ENCODE data around the gene AP1S2.

Gene AP1S2

DNA sequence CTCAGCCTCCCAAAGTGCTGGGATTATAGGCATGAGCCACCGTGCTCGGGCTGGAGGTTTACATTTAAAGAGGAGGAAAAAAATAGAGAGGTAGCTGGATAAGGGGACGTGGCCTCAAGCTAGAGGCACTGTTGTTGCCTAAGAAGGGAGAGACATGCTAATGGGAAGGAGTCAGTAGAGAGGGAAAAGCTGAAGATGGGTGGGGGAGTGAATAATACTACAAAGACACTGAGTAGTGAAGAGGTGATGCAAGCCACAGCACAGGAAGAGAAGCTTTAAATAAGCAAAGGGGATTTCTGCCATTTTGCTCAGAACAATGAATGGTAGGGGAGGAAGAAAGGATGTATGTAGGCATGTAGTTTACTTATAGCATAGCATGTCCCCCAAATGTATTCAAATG lies 11.5 kb upstream of the AP1S2 start:
- H3K36me3 Mint-ChIP-seq (ENCODE audit: low read depth): no peaks in the 10 kb centered on the region
- H3K27me3 Mint-ChIP-seq: peaks cover under 1% of the 10 kb centered on the region
- no peaks in the 10 kb centered on the region for H3K9me3 Mint-ChIP-seq
- H3K4me1 Mint-ChIP-seq: no peaks in the 10 kb centered on the region
- no peak for ATAC-seq
- H3K27ac Mint-ChIP-seq: no peak overlapping the region
- no peak overlapping the region for H3K4me3 Mint-ChIP-seq
- DNase-seq: no peak

DNA sequence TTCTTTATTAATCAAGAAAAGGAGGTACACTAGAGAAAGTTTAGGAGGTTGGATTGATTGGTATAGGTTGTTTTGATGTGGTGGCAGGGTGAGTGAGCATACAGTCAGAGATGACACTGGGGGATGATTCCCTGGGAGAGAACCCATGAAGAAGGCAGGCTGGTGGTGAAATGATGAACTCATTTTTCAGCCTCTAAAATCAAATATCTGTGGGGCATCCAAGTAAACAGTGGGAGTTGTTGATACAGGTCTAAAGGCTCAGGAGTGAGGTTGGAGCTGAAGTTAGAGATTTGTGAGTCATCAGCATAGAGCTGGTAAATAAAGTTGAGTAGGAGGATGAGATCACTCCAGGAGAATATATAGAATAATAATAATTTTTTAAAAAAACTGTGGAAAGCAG lies 10.0 kb upstream of the AP1S2 start:
- ATAC-seq: peak; percentile 52
- DNase-seq: no peak
- no peaks in the 10 kb centered on the region for H3K9me3 Mint-ChIP-seq
- no peaks in the 10 kb centered on the region for H3K27me3 Mint-ChIP-seq
- H3K4me3 Mint-ChIP-seq: no peak overlapping the region
- no peaks in the 10 kb centered on the region for H3K4me1 Mint-ChIP-seq
- no peaks in the 10 kb centered on the region for H3K36me3 Mint-ChIP-seq (ENCODE audit: low read depth)
- no peak overlapping the region for H3K27ac Mint-ChIP-seq

GRCh38 chrX:15864023-15864422 lies 9.4 kb upstream of the AP1S2 start:
- Mint-ChIP-seq H3K27me3 (no peaks in the 10 kb centered on the region), H3K36me3 (ENCODE audit: low read depth) (no peaks in the 10 kb centered on the region), H3K4me3 (no peak overlapping the region), H3K27ac (no peak overlapping the region), H3K9me3 (no peaks in the 10 kb centered on the region), H3K4me1 (no peaks in the 10 kb centered on the region)
- DNase-seq (no peak), ATAC-seq (no peak)

GRCh38 chrX:15860921-15861320 lies 6.3 kb upstream of the AP1S2 start:
- no peaks in the 10 kb centered on the region for H3K27me3 Mint-ChIP-seq
- H3K36me3 Mint-ChIP-seq (ENCODE audit: low read depth): no peaks in the 10 kb centered on the region
- no peak overlapping the region for H3K27ac Mint-ChIP-seq
- H3K9me3 Mint-ChIP-seq: no peaks in the 10 kb centered on the region
- DNase-seq: no peak
- H3K4me3 Mint-ChIP-seq: no peak overlapping the region
- no peak for ATAC-seq
- H3K4me1 Mint-ChIP-seq: peaks cover 5% of the 10 kb centered on the region

- H3K4me3 Mint-ChIP-seq: no peak overlapping the region
- H3K27me3 Mint-ChIP-seq: no peaks in the 10 kb centered on the region
- no peak overlapping the region for H3K27ac Mint-ChIP-seq
- DNase-seq: no peak
- no peaks in the 10 kb centered on the region for H3K36me3 Mint-ChIP-seq (ENCODE audit: low read depth)
- peaks cover 15% of the 10 kb centered on the region for H3K4me1 Mint-ChIP-seq
- no peaks in the 10 kb centered on the region for H3K9me3 Mint-ChIP-seq
- no peak for ATAC-seq
Observed at GRCh38 chrX:15858051-15858450, 3.4 kb upstream of the AP1S2 start.

- H3K27ac Mint-ChIP-seq: peak overlapping the region; percentile 95
- H3K27me3 Mint-ChIP-seq: no peaks in the 10 kb centered on the region
- DNase-seq (no peak), ATAC-seq (no peak)
- peaks cover under 1% of the 10 kb centered on the region for H3K36me3 Mint-ChIP-seq (ENCODE audit: low read depth)
- H3K9me3 Mint-ChIP-seq: no peaks in the 10 kb centered on the region
- H3K4me3 Mint-ChIP-seq: peak overlapping the region; percentile 34
- H3K4me1 Mint-ChIP-seq: peaks cover 21% of the 10 kb centered on the region
Observed at GRCh38 chrX:15856636-15857035, 2.0 kb upstream of the AP1S2 start.

DNA sequence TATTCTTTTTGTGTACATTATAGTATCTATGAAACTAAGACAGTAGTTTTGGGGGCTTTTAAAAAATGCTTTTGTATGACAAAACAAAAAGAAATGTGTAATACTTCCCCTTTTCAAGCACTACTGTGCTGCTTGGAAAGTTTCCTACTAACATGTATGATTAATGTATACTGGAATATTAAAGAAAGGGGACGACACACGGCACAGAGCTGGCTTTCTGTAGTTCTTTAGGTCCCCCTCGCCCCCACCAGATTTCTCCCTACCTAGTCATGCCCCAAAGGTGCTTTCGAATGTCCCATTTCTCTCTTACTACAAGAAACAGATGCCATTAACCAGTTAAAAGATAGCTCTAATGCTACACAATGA lies 1.6 kb upstream of the AP1S2 start:
- DNase-seq (no peak), ATAC-seq (no peak)
- Mint-ChIP-seq H3K27me3 (no peaks in the 10 kb centered on the region), H3K27ac (peak overlapping the region; percentile 95), H3K9me3 (no peaks in the 10 kb centered on the region), H3K36me3 (ENCODE audit: low read depth) (peaks cover 3% of the 10 kb centered on the region), H3K4me3 (peak overlapping the region; percentile 34), H3K4me1 (peaks cover 22% of the 10 kb centered on the region)

DNA sequence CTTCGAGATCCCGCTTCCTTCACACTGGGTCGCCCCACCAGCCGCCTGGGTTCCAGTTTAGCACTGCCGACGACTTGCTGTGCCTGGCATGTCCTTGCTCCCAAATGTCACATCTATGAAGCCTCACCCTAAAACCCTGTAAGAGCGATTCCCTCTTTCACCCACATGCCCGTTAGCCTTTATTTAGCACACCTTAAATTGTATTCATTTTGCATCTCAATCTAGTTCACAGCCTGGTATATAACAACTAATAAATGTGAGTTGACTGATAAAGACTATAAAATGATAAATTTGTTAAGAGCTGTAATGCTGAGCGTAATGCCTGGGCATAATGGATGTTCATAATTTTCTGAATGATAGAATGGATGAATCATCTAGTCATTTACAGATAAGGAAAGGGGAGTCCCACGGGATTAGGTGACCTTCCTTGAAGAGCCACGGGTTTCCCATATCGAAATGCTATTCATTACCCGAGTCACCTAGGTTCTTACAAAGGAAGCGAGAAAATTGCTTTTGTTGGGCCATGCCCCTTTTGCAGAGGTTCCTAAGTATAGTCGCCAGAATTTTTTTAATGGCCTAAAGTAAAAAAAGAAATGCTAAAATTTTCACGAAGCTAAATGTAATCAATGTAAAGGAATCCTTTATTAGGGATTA lies 1.1 kb upstream of the AP1S2 start:
- DNase-seq: no peak
- peak overlapping the region; percentile 95 for H3K27ac Mint-ChIP-seq
- H3K4me1 Mint-ChIP-seq: peaks cover 22% of the 10 kb centered on the region
- no peaks in the 10 kb centered on the region for H3K9me3 Mint-ChIP-seq
- peak overlapping the region; percentile 86 for H3K4me3 Mint-ChIP-seq
- no peak for ATAC-seq
- no peaks in the 10 kb centered on the region for H3K27me3 Mint-ChIP-seq
- H3K36me3 Mint-ChIP-seq (ENCODE audit: low read depth): peaks cover 8% of the 10 kb centered on the region

- peak; percentile 22 for ATAC-seq
- peaks cover 25% of the 10 kb centered on the region for H3K4me1 Mint-ChIP-seq
- peak; percentile 44 for DNase-seq
- peak overlapping the region; percentile 79 for H3K4me3 Mint-ChIP-seq
- H3K36me3 Mint-ChIP-seq (ENCODE audit: low read depth): peaks cover 15% of the 10 kb centered on the region
- H3K27me3 Mint-ChIP-seq: no peaks in the 10 kb centered on the region
- H3K27ac Mint-ChIP-seq: no peak overlapping the region
- no peaks in the 10 kb centered on the region for H3K9me3 Mint-ChIP-seq
Observed at GRCh38 chrX:15854080-15854655, 445 bp downstream of the AP1S2 start.

GRCh38 chrX:15853586-15854079 lies 980 bp downstream of the AP1S2 start:
- peaks cover 25% of the 10 kb centered on the region for H3K4me1 Mint-ChIP-seq
- no peak overlapping the region for H3K27ac Mint-ChIP-seq
- H3K27me3 Mint-ChIP-seq: no peaks in the 10 kb centered on the region
- no peak for DNase-seq
- no peak for ATAC-seq
- H3K4me3 Mint-ChIP-seq: peak overlapping the region; percentile 79
- no peaks in the 10 kb centered on the region for H3K9me3 Mint-ChIP-seq
- peaks cover 15% of the 10 kb centered on the region for H3K36me3 Mint-ChIP-seq (ENCODE audit: low read depth)

DNA sequence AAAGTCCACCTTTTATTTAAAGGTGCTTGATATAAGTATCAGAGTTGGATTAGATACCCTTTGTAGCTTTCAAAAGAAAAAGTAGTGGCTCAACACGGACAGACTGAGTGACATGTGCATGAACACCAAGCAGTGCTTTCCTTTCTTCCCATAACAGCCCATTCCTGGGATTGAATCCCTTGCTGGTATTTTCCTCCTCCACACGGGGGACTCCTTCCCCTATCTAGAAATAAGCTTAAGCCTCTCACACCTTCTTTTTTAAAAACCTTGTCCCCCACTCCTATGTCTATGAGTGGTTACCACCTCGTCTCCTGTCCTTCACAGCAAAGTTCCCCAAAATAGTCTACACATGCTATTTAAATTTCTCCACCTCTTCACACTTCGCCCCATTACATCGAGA lies 5.1 kb downstream of the AP1S2 start:
- no peak for DNase-seq

DNA sequence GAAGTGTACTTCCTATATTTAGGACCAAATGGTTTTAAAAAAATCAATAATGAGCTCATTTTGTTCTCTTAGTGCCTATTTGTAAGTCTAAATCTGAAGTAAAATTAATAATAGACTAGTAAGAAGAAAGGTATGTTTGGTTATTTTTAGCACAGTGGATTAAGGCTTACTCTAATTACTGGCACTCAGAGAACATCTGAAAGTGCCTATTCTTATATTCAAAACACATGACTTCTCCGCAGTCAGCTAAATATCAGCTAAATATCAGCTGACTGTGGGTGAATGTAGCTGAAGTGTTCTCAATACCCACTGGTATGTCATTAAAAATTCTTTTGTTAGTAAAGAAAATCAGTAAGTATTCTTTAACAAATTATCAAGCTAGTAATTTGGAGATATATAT lies 6.0 kb downstream of the AP1S2 start:
- no peak overlapping the region for H3K4me3 Mint-ChIP-seq
- peaks cover 34% of the 10 kb centered on the region for H3K36me3 Mint-ChIP-seq (ENCODE audit: low read depth)
- ATAC-seq: no peak
- DNase-seq: no peak
- no peak overlapping the region for H3K27ac Mint-ChIP-seq
- H3K27me3 Mint-ChIP-seq: no peaks in the 10 kb centered on the region
- no peaks in the 10 kb centered on the region for H3K9me3 Mint-ChIP-seq
- peaks cover 18% of the 10 kb centered on the region for H3K4me1 Mint-ChIP-seq

More for the DNA sequence above, 5.1 kb downstream of the AP1S2 start:
- no peak overlapping the region for H3K27ac Mint-ChIP-seq
- H3K4me3 Mint-ChIP-seq: no peak overlapping the region
- H3K27me3 Mint-ChIP-seq: no peaks in the 10 kb centered on the region
- H3K4me1 Mint-ChIP-seq: peaks cover 18% of the 10 kb centered on the region
- peaks cover 32% of the 10 kb centered on the region for H3K36me3 Mint-ChIP-seq (ENCODE audit: low read depth)
- no peaks in the 10 kb centered on the region for H3K9me3 Mint-ChIP-seq
- ATAC-seq: no peak

GRCh38 chrX:15843960-15844359 lies 10.7 kb downstream of the AP1S2 start:
- peaks cover 4% of the 10 kb centered on the region for H3K4me1 Mint-ChIP-seq
- DNase-seq: no peak
- H3K27me3 Mint-ChIP-seq: no peaks in the 10 kb centered on the region
- ATAC-seq: no peak
- H3K9me3 Mint-ChIP-seq: no peaks in the 10 kb centered on the region
- no peak overlapping the region for H3K27ac Mint-ChIP-seq
- H3K4me3 Mint-ChIP-seq: no peak overlapping the region
- peaks cover 22% of the 10 kb centered on the region for H3K36me3 Mint-ChIP-seq (ENCODE audit: low read depth)

GRCh38 chrX:15841853-15842516 lies 12.6 kb downstream of the AP1S2 start:
- Mint-ChIP-seq H3K4me1 (no peaks in the 10 kb centered on the region), H3K9me3 (no peaks in the 10 kb centered on the region), H3K4me3 (no peak overlapping the region), H3K36me3 (ENCODE audit: low read depth) (peaks cover 18% of the 10 kb centered on the region), H3K27ac (no peak overlapping the region), H3K27me3 (no peaks in the 10 kb centered on the region)
- DNase-seq: no peak
- ATAC-seq: no peak

DNA sequence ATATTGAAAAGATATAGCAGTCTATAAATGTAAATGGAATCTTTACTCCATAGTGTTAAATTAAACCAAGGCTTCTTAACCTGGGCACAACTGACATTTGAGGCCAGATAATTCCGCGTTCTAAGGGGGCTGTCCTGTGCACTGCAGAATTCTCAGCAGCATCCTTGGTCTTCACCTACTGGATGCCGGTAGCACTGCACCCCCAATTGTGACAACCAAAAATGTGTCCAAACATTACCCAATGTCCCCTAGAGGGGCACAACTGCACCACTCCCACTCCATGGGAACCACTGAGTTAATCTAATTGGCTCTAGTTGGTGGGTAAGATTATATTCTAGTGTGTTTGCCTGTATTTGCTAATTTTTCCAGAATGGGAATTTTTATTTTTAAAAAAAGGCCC lies 16.6 kb downstream of the AP1S2 start:
- Mint-ChIP-seq H3K36me3 (ENCODE audit: low read depth) (peaks cover 6% of the 10 kb centered on the region), H3K27ac (no peak overlapping the region), H3K4me3 (no peak overlapping the region), H3K4me1 (peaks cover 3% of the 10 kb centered on the region), H3K27me3 (no peaks in the 10 kb centered on the region), H3K9me3 (no peaks in the 10 kb centered on the region)
- ATAC-seq (no peak), DNase-seq (no peak)
